Stimulated activated CD8-positive, alpha-beta memory T cell treated with anti-CD3 and anti-CD28 coated beads, Interleukin-15, amount 100 ng/mL, for 24 hours (primary cell): ENCODE results near the gene PTPRM.

Experiments used
- DNase-seq: peaks from one replicate; pipeline ENCODE4 v3.0.0-alpha.2; 2020; ENCODE audit warnings: low read depth

PTPRM gene

GRCh38 chr18:7671105-7671504 is 104.0 kb downstream of the PTPRM start:
- DNase-seq: no peak

- no peak for DNase-seq
Observed at GRCh38 chr18:7676253-7676873, 109.2 kb downstream of the PTPRM start.

DNA sequence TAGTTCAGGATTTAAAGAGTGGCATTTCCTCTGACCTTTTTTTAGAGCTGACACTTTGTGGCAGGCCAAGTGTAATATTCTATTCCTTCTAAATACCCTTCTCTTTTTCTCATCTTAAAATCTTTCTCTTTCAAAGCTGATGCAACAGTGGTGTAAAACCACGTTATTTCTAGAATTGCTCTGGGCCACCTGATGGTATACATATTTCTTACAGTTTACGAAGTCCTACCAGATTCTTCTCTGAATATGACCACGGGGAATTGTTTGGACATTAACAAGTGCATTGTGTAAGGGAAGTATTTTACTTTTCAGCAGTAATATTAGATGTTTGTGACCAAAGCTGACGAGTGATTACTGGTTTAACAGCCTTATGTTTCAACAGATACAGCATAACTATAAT is 109.9 kb downstream of the PTPRM start:
- no peak for DNase-seq

DNA sequence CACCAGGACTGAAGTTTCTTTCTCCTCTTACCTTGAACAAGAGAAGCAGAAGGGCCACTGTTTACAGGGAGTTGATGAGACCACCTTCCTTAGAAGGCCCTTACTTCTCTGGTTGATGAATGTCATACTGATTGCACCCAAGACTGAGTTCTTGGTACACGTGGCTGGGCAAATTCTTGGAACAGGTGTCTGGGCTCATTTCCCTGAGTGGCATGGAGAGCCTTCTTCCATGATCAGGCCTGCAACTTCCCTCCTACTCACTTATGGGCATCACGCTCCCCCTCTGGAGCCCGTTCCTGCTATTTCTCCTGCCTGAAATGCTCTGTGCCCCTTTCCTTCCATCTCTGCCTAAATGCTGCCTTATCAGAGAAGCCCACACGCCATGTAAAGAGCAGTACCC is 110.3 kb downstream of the PTPRM start:
- no peak for DNase-seq

- no peak for DNase-seq
Observed at GRCh38 chr18:7678389-7678788, 111.3 kb downstream of the PTPRM start.

GRCh38 chr18:7678801-7679200 is 111.7 kb downstream of the PTPRM start:
- no peak for DNase-seq

DNA sequence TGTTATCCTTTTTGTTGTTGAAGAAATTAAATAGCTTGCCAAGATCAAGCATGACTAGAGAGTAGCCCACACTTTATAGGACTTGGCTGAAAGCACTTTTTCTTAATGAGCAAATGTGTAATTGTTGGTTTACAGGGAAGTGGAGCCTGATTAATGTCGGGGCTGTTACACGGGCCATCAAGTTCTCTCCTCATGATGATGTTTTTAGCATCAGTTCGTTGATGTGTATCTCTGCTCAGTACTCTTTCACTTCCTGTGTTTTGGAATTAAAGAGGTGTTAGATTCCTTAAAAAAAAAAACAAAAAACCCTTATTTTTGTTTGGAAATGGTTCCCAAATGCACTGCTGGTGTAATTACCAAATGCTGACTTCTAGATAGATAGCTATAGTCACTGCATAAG is 114.2 kb downstream of the PTPRM start:
- DNase-seq: no peak

GRCh38 chr18:7682321-7682720 is 115.2 kb downstream of the PTPRM start:
- DNase-seq: no peak

GRCh38 chr18:7683753-7684152 is 116.6 kb downstream of the PTPRM start:
- no peak for DNase-seq

- DNase-seq: no peak
Observed at GRCh38 chr18:7684357-7684756, 117.2 kb downstream of the PTPRM start.

DNA sequence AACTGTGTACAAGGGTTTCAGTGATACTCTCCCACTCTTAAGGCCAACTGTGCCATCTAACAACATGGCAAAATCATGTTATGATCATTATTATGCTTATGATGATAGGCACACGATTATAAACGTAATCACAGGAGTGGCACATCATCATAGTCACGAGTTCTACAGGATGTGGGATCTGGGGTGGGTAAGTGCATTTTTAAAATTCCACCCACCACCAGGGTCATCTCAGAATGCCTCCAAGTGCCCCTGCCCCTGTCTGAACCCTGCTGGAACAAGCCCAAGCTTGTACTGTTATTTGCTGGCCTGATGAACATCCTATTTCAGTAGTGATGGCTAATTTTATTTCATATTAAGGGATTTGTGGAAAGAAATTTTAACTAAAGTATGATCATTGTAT is 117.8 kb downstream of the PTPRM start:
- no peak for DNase-seq

- DNase-seq: no peak
Observed at GRCh38 chr18:7686278-7686677, 119.2 kb downstream of the PTPRM start.

DNA sequence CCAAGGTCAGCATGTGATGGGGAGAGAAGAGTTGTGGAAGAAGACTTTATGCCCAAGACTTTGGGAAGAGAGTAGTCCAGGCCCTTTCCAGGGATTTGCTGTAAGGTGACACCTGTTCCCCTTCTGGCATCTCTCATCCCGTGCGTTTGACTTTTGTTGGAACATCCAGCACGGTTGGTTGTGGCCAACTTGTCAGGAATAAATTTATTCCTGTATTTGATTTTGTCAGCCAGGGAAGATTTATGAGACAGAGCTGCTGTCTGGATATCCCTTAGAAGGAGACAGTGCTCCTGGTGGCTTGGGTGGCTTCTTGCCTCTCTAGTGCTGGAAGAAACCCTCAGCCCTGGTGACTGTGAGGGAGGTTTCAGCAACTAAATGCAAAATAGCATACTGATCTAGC is 121.5 kb downstream of the PTPRM start:
- no peak for DNase-seq

- DNase-seq: no peak
Observed at GRCh38 chr18:7691206-7691605, 124.1 kb downstream of the PTPRM start.

DNA sequence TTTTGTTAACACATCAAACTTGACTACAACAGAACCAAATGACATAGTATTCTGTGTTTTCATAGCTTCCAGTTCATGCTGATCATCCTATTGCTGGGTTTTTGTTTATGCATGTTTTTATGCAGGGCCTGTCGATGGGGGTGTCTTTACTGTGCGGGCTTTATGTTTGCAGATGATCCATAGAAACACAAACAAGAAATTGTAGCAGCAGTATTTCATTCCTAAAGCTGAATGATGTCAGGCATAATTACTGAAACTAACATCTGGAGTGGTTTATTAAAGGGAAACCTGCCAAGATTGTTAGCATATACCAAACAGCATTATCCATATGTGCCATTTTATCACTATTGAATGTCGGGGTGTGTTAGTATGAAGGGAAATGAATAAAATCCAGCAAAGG is 129.7 kb downstream of the PTPRM start:
- no peak for DNase-seq

DNA sequence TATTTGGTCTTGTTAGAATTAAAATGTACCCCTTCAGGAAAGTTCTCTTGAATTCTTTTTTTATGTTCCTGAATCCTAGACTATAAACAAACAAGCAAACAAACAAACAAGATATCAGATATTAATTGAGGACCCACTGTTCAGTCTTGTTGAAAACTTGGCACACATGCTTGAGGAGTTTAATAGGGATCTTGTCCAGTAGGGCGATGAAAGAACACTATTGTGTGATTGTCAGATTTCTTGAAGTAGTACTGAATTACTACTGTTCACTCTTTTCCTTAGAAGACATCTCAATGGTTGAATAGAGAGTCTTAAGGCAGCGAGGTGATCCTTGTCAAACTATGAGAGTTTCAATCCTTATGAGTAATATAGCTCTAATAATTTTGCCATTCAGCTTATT is 130.2 kb downstream of the PTPRM start:
- DNase-seq: no peak

DNA sequence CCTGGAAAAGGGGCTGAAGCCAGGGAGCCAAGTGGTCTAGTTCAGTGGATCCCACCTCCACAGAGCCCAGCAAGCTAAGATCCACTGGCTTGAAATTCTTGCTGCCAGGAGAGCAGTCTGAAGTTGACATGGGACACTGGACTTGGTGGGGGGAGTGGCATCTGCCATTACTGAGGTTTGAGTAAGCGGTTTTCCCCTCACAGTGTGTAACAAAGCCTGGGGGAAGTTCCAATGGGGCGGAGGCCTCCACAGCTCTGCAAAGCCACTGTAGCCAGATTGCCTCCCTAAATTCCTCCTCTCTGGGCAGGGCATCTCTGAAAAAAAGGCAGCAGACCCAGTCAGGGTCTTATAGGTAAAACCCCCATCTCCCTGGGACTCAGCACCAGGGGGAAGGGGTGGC is 144.4 kb downstream of the PTPRM start:
- DNase-seq: no peak

- no peak for DNase-seq
Observed at GRCh38 chr18:7720395-7720794, 153.3 kb downstream of the PTPRM start.

GRCh38 chr18:7721532-7721931 is 154.4 kb downstream of the PTPRM start:
- no peak for DNase-seq

DNA sequence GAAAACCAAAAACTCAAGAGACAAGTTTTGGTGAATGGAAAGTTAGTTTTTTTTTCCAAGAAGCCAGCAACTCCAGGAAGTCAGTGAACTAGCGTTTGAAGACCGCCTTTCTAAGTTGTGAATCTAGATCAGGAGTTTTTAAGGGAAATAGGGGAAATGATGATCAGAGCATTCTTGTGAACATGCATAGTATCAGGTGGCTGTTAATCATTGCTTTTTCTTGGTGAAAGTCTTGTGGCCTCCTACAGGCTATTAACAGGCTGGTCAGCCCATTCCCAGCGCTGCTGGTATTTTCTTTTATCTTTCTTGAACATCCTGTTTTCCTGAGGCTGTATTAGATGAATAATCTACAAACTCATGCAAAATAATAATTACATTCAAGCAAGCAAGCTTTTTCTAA is 155.8 kb downstream of the PTPRM start:
- no peak for DNase-seq

DNA sequence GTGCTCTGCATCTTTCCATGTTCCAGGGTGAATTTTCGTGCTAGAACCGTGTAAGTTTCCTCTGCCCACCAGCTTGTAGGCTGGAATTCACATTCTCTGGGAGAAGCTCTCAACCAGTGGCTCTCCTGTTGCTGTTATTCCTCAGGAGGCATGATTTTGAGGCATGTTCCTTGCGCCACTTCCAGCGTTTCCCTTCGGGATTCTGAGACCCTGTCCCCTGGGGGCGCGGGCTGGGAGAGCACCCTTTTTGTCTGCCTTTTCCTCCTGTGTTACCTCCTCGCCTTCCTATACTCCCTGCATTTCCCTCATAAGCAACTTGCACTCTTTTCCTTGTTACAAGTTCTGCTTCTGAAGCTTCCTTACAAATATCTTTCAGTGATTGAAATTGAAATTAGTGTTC is 156.4 kb downstream of the PTPRM start:
- DNase-seq: no peak

DNA sequence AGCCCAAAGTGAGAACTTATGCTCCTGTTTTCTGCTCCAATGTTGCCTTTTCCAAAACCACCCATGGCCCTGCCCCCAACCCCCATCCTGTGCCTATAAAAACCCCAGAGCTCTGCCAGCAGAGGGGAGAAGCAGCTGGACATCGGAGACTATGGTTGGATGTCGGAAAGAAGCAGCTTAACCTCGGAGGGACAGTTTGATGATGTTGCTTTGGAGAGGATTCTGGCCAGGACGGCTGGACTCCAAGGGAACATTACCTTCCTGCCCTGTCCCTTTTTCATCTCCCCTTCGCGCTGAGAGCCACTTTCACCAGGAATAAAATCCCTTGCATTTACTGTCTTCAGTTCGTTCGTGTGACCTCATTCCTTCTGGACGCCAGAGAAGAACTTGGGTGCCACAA is 158.4 kb downstream of the PTPRM start:
- no peak for DNase-seq

DNA sequence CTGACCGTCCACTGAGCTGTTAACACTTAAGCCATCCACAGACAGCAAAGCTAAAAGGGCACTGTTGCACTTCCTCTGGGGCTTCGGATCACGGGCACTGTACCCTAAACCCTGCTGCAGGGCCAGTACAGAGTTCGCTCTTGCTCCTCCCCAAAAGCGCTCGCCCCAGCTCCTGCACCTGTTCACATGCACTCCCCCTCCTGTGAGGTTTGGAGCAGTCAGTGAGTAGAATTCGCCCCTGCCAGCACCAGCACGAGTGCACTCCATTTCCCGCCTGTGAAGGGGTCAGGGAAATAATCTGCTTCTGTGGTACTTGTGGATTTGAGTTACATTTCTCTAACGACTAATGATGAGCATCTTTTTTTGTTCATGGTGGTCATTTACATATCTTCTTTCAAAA is 158.8 kb downstream of the PTPRM start:
- DNase-seq: no peak

GRCh38 chr18:7726522-7726921 is 159.4 kb downstream of the PTPRM start:
- no peak for DNase-seq
